K562 (cell line): Measurements from ENCODE around the gene FA2H. TPM values are rescaled to one million over a fixed set of nuclear protein-coding genes. Genes with fewer than 3 reads are reported as not detected.
A peak's percentile ranks its signal among the peaks of the same experiment; 100 is the strongest.

Experiments
- ATAC-seq: fragments of 200-7000 bp; cut with Tn5 transposase; 3 replicates; pipeline ENCODE4 v1.9.1; 2020; ENCODE audit warnings: moderate library complexity
- BruUV-seq: library from RNA; stranded (reverse); fragments of 400-500 nt; replicated peaks from 2 replicates; lab custom pipeline; 2021; lab: Mats Ljungman, UMichigan
- CTCF ChIA-PET: fragments of 300-600 bp; formaldehyde crosslinking; extraction: SDS; loops from one replicate; lab custom pipeline; 2021; ENCODE audit warnings: low intra/inter-chr PET ratio; lab: Yijun Ruan, JAX
- POLR2A ChIA-PET: fragments of 300-600, 350-650 bp; sonication (Branson Sonifier 250); formaldehyde crosslinking; extraction: SDS; loops from one replicate; lab custom pipeline; 2021; ENCODE audit warnings: antibody characterized with exemption, inconsistent platforms; lab: Yijun Ruan, JAX
- DNase-seq, 4 experiments: peaks; one replicate each; pipeline versions ENCODE4 v3.0.0 to v3.0.0-alpha.2; 2011 to 2018; ENCODE audit warnings: low spot score in 3 of 4, mixed read lengths in 3 of 4; ENCODE audit errors: extremely low read depth in 1 of 4
- FAIRE-seq: peaks from 2 replicates; lab custom pipeline; 2011; peaks lifted over from hg19 to GRCh38; lab: Jason Lieb, UNC
- H2AFZ ChIP-seq: 2 replicates; pipeline ENCODE4 v1.6.0; 2011; ENCODE audit warnings: low read depth, low read length, control low read depth, inconsistent platforms
- H3K27ac ChIP-seq: fragments of 200-600 bp; 3 replicates; pipeline ENCODE4 v1.8.0; 2011; ENCODE audit warnings: low read depth, mild to moderate bottlenecking, control low read depth, inconsistent platforms, low read length, moderate library complexity, mixed read lengths; ENCODE audit errors: extremely low read depth
- H3K27me3 ChIP-seq, 2 experiments: fragments of 300-600 bp in 1 of 2; 2 replicates in 1 of 2; 3 replicates in 1 of 2; pipeline versions ENCODE4 v1.6.0 to v1.8.0; 2011; ENCODE audit warnings: inconsistent platforms in 2 of 2, low read length in 2 of 2, mild to moderate bottlenecking in 1 of 2, mixed read lengths in 1 of 2, moderate library complexity in 1 of 2; ENCODE audit not compliant: control insufficient read depth in 2 of 2, insufficient read depth in 2 of 2
- H3K36me3 ChIP-seq: fragments of 300-600 bp; 3 replicates; pipeline ENCODE4 v1.8.0; 2011; ENCODE audit warnings: mild to moderate bottlenecking, low read length, inconsistent platforms; ENCODE audit not compliant: control insufficient read depth, insufficient read depth
- H3K4me1 ChIP-seq, 2 experiments: fragments of 200-600 bp in 1 of 2; replicated peaks in 1 of 2; 2 replicates in 1 of 2; 3 replicates in 1 of 2; pipeline versions ENCODE4 v1.5.1 to v1.8.0; 2011; ENCODE audit warnings: inconsistent platforms in 2 of 2, low read length in 2 of 2, mild to moderate bottlenecking in 1 of 2, mixed read lengths in 1 of 2, moderate library complexity in 1 of 2; ENCODE audit not compliant: control insufficient read depth in 2 of 2, insufficient read depth in 2 of 2
- H3K4me2 ChIP-seq: 2 replicates; pipeline ENCODE4 v1.6.1; 2011; ENCODE audit warnings: low read length, control low read depth, inconsistent platforms, mixed read lengths; ENCODE audit not compliant: insufficient read depth
- H3K4me3 ChIP-seq: fragments of 200-600 bp; sonication (generic), shearing (Covaris generic); 2 replicates; pipeline ENCODE4 v1.5.1; 2016; ENCODE audit warnings: control low read depth, inconsistent platforms
- H3K79me2 ChIP-seq: fragments of 200-600 bp; 3 replicates; pipeline ENCODE4 v1.8.0; 2011; ENCODE audit warnings: low read length, inconsistent platforms; ENCODE audit not compliant: control insufficient read depth, insufficient read depth
- H3K9ac ChIP-seq, 2 experiments: 2 replicates each; pipeline versions ENCODE4 v1.6.0 to v1.6.1; 2011; ENCODE audit warnings: low read depth in 2 of 2, low read length in 2 of 2, control low read depth in 1 of 2, inconsistent platforms in 1 of 2, mild to moderate bottlenecking in 1 of 2, mixed read lengths in 1 of 2; ENCODE audit not compliant: insufficient read depth in 1 of 2
- H3K9me1 ChIP-seq: one replicate; pipeline ENCODE4 v1.6.0; 2011; ENCODE audit warnings: inconsistent platforms, mild to moderate bottlenecking, low read length, moderate library complexity; ENCODE audit not compliant: control insufficient read depth, insufficient read depth
- H3K9me3 ChIP-seq: replicated peaks from 2 replicates; pipeline ENCODE4 v1.5.1; 2011; ENCODE audit warnings: low read depth, low read length, inconsistent platforms; ENCODE audit not compliant: control insufficient read depth, insufficient read depth
- H4K20me1 ChIP-seq: replicated peaks from 2 replicates; pipeline ENCODE4 v1.6.1; 2011; ENCODE audit warnings: low read length, inconsistent platforms, mixed read lengths; ENCODE audit not compliant: control insufficient read depth, insufficient read depth
- CBFB ChIP-seq: sonication (generic); formaldehyde crosslinking; IDR thresholded peaks from 2 replicates; pipeline ENCODE4 v1.4.0; 2020; ENCODE audit warnings: mild to moderate bottlenecking, missing genetic modification reagents
- CREM ChIP-seq: IDR thresholded peaks from 2 replicates; pipeline ENCODE4 v1.6.1; 2014; ENCODE audit warnings: antibody characterized with exemption, low read depth
- DPF2 ChIP-seq: fragments of 450-650 bp; IDR thresholded peaks from 2 replicates; pipeline ENCODE4 v1.6.1; 2016
- GATA2 ChIP-seq: sonication (generic); formaldehyde crosslinking; IDR thresholded peaks from 2 replicates; pipeline ENCODE4 v1.4.0; 2020; ENCODE audit warnings: mild to moderate bottlenecking, missing genetic modification reagents
- NBN ChIP-seq: fragments of 450-650 bp; IDR thresholded peaks from 2 replicates; pipeline ENCODE4 v1.6.1; 2016; ENCODE audit warnings: low read depth, mild to moderate bottlenecking
- NCOR1 ChIP-seq: fragments of 450-650 bp; IDR thresholded peaks from 2 replicates; pipeline ENCODE4 v1.6.1; 2016; ENCODE audit warnings: mild to moderate bottlenecking, moderate library complexity
- NFIC ChIP-seq: fragments of 450-650 bp; IDR thresholded peaks from 2 replicates; pipeline ENCODE4 v1.6.1; 2017; ENCODE audit warnings: mild to moderate bottlenecking, inconsistent platforms
- PCBP1 ChIP-seq: fragments of 200-400 bp; formaldehyde crosslinking; IDR thresholded peaks from 2 replicates; pipeline ENCODE4 v1.6.1; 2018; ENCODE audit warnings: mild to moderate bottlenecking, low read depth, low read length; ENCODE audit not compliant: poor library complexity, severe bottlenecking
- SAFB2 ChIP-seq: fragments of 200-400 bp; formaldehyde crosslinking; IDR thresholded peaks from 2 replicates; pipeline ENCODE4 v1.6.1; 2018; ENCODE audit warnings: borderline replicate concordance, low read length, low read depth, moderate library complexity; ENCODE audit not compliant: severe bottlenecking
- SIX5 ChIP-seq, 2 experiments: IDR thresholded peaks; 2 replicates each; pipeline ENCODE4 v1.6.1; 2011; ENCODE audit warnings: low read length in 2 of 2, borderline replicate concordance in 1 of 2, low read depth in 1 of 2, mild to moderate bottlenecking in 1 of 2, moderate library complexity in 1 of 2; ENCODE audit not compliant: insufficient read depth in 1 of 2
- TBP ChIP-seq: optimal IDR thresholded peaks from 2 replicates; pipeline ENCODE3; 2011; ENCODE audit warnings: low read depth, low read length, improper control_type of control experiment
- XRCC4 ChIP-seq: IDR thresholded peaks from one replicate; pipeline ENCODE4 v1.6.1; 2011; ENCODE audit not compliant: insufficient read depth, insufficient read length; ENCODE audit errors: extremely low read depth
- ZBTB1 ChIP-seq: sonication (generic); formaldehyde crosslinking; IDR thresholded peaks from 2 replicates; pipeline ENCODE4 v1.8.1; 2023; ENCODE audit warnings: missing genetic modification reagents, low read depth, mild to moderate bottlenecking, borderline replicate concordance
- ZNF3 ChIP-seq: fragments of 250-450 bp; sonication (Bioruptor Pico); IDR thresholded peaks from 2 replicates; pipeline ENCODE4 v1.5.0; 2021; ENCODE audit warnings: mild to moderate bottlenecking, moderate library complexity
- ZNF316 ChIP-seq: fragments of 450-650 bp; IDR thresholded peaks from 2 replicates; pipeline ENCODE4 v1.6.1; 2016
- WGBS: fragments of 100-300 bp; shearing (Covaris generic); methylation state at CpG from one replicate; pipeline ENCODE4 v1.1.6; 2016; ENCODE audit warnings: low coverage, mixed read lengths; ENCODE audit not compliant: insufficient coverage; ENCODE audit errors: missing lambda C conversion rate; 5-methylcytosine and 5-hydroxymethylcytosine counted together
- in situ Hi-C: fragments of 300-500 bp; cut with MboI; formaldehyde crosslinking; loops from 4 replicates; pipeline ENCODE4 v1.15.0; 2018; ENCODE audit warnings: inconsistent platforms, mixed read lengths
- intact Hi-C: fragments of 100-400 bp; cut with micrococcal nuclease; formaldehyde crosslinking; loops from 2 replicates; pipeline ENCODE4 v1.14.2; 2022
- polyA plus RNA-seq, 8 experiments: library from polyadenylated mRNA; depleted of rRNA in 4 of 8; stranded (reverse) in 5 of 8; unstranded in 3 of 8; fragments of >200 nt; fragmentation: Nextera tagmentation in 2 of 8; fragmentation: Illumina TruSeq in 1 of 8; extraction: Ambion mirVana in 2 of 8; extraction: Trizol in 1 of 8; gene quantifications; 2 replicates each; pipeline versions ENCODE4 v1.2.1 to v1.2.3, GENCODE V29; 2011 to 2014; ENCODE audit warnings: inconsistent platforms in 1 of 8, missing spikeins in 1 of 8
- total RNA-seq, 7 experiments: library from RNA; depleted of rRNA in 6 of 7; stranded (reverse); fragments of >200 nt in 6 of 7; fragmentation: Illumina TruSeq in 2 of 7; extraction: Trizol in 2 of 7; gene quantifications; 2 replicates each; pipeline versions ENCODE4 v1.2.1 to v1.2.3, GENCODE V29; 2011 to 2021; ENCODE audit warnings: low replicate concordance in 1 of 7
- TF ChIP-seq, protein P1 (sequence below): sonication (generic); formaldehyde crosslinking; IDR thresholded peaks from 2 replicates; pipeline ENCODE4 v1.8.1; 2023; ENCODE audit warnings: mild to moderate bottlenecking, missing genetic modification reagents
- TF ChIP-seq, protein P2 (sequence below), 2 experiments: fragments of 450-650 bp; IDR thresholded peaks; 2 replicates each; pipeline ENCODE4 v1.6.1; 2016
- TF ChIP-seq, protein P3 (sequence below), 2 experiments: IDR thresholded peaks in 1 of 2; conservative IDR thresholded peaks in 1 of 2; 2 replicates each; pipeline ENCODE4 v1.6.1; 2016; ENCODE audit warnings: low read depth in 2 of 2, mild to moderate bottlenecking in 1 of 2, missing compliant biosample characterization in 1 of 2, missing genetic modification characterization in 1 of 2, moderate library complexity in 1 of 2

The FA2H gene
- total and polyA plus RNA-seq, 9 of the 15 experiments (the other 6 are each of a cell fraction or from before 2014, with no cell fraction given) = not detected

DNA sequence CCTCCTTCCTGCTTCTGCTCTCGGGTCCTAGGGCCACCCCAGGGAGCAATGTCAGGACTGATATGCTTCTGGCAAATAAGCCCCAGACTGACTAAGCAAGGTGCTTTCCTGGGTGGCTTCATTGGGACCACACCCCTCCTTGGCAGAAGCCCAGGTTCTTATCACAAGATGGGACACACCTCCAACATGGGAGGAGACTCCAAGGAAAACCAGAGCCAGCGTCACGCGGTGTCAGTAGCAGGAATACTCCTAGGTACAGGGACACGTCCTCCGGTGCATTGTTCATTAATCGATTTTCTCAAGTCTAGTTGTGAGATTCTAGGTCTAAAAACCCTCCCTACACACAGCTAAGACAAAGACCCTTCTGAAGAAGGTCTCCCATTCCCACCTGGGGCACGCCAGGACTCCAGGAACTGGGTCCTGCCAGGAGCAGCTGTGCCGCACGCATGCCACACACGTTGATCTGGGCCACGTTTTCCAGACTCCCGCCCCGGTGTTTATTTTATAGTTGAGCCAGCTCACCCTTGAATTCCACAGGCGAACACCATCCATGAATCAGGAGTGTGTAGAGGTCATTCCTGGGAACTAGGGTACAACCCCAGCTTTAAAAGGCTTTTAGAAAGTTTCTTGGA, 30.8 kb downstream of the FA2H start:
- H3K4me1 ChIP-seq = peaks cover 9 to 26% of the 10 kb centered on the region in 2 experiments; a peak in 4 of 5 replicates
- CTCF ChIA-PET = no interaction called here
- TF ChIP-seq, protein P1, sequence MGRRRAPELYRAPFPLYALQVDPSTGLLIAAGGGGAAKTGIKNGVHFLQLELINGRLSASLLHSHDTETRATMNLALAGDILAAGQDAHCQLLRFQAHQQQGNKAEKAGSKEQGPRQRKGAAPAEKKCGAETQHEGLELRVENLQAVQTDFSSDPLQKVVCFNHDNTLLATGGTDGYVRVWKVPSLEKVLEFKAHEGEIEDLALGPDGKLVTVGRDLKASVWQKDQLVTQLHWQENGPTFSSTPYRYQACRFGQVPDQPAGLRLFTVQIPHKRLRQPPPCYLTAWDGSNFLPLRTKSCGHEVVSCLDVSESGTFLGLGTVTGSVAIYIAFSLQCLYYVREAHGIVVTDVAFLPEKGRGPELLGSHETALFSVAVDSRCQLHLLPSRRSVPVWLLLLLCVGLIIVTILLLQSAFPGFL = no peak
- no peak for TF ChIP-seq ZNF316
- no peak for TF ChIP-seq NBN
- TF ChIP-seq CREM = peak; percentile 68
- TF ChIP-seq, protein P2, sequence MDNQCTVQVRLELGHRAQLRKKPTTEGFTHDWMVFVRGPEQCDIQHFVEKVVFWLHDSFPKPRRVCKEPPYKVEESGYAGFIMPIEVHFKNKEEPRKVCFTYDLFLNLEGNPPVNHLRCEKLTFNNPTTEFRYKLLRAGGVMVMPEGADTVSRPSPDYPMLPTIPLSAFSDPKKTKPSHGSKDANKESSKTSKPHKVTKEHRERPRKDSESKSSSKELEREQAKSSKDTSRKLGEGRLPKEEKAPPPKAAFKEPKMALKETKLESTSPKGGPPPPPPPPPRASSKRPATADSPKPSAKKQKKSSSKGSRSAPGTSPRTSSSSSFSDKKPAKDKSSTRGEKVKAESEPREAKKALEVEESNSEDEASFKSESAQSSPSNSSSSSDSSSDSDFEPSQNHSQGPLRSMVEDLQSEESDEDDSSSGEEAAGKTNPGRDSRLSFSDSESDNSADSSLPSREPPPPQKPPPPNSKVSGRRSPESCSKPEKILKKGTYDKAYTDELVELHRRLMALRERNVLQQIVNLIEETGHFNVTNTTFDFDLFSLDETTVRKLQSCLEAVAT (IDR thresholded peaks at IDR 0.05) = no peak
- TF ChIP-seq ZBTB1 (CRISPR knock-in tag) = no peak
- peak; percentile 65 for TF ChIP-seq TBP
- no peak for TF ChIP-seq CBFB
- TF ChIP-seq XRCC4 = no peak
- TF ChIP-seq DPF2 = peak; percentile 65
- TF ChIP-seq SAFB2 = no peak
- no peak for TF ChIP-seq PCBP1
- no peak for TF ChIP-seq SIX5 (IDR thresholded peaks at IDR 0.05; ENCODE audit: borderline replicate concordance in 1 of 2, insufficient read depth in 1 of 2, low read depth in 1 of 2, low read length in 2 of 2)
- peak; percentile 93 for TF ChIP-seq NFIC
- TF ChIP-seq, protein P3, sequence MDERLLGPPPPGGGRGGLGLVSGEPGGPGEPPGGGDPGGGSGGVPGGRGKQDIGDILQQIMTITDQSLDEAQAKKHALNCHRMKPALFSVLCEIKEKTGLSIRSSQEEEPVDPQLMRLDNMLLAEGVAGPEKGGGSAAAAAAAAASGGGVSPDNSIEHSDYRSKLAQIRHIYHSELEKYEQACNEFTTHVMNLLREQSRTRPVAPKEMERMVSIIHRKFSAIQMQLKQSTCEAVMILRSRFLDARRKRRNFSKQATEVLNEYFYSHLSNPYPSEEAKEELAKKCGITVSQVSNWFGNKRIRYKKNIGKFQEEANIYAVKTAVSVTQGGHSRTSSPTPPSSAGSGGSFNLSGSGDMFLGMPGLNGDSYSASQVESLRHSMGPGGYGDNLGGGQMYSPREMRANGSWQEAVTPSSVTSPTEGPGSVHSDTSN (CRISPR knock-in tag; IDR thresholded peaks at IDR 0.05; ENCODE audit: low read depth) = no peak
- TF ChIP-seq, protein P3 (tag; conservative IDR thresholded peaks at IDR 0.05; ENCODE audit: low read depth) = no peak
- TF ChIP-seq ZNF3 (CRISPR knock-in tag) = no peak
- TF ChIP-seq NCOR1 = no peak
- no peak for TF ChIP-seq GATA2

More for the DNA sequence above, 30.8 kb downstream of the FA2H start:
- H3K9me1 ChIP-seq = no peaks in the 10 kb centered on the region
- no peaks in the 10 kb centered on the region for H3K36me3 ChIP-seq
- intact Hi-C loops (no loop called here), in situ Hi-C loops (no loop called here)
- DNase-seq (peak; percentile 86 to 91 (median 86)), ATAC-seq (peak; percentile 90), FAIRE-seq (peak; percentile 99)
- H2AFZ ChIP-seq = peak overlapping the region; percentile 85
- H4K20me1 ChIP-seq = peaks cover 5% of the 10 kb centered on the region; the same call in 1 of the 2 replicates
- 9% methylated on average over 15 of the region's 15 CpGs for WGBS
- no peaks in the 10 kb centered on the region for H3K9me3 ChIP-seq
- H3K27me3 ChIP-seq = peaks cover 12 to 42% of the 10 kb centered on the region in 2 experiments; a peak in 4 of 5 replicates
- H3K79me2 ChIP-seq = no peaks in the 10 kb centered on the region
- peak overlapping the region; percentile 9; the same call in 1 of the 2 replicates for H3K4me3 ChIP-seq
- POLR2A ChIA-PET = interaction anchor here (0.6 kb wide), 2 partner anchors 13 to 63 kb away, joined by 3 to 4 read pairs; no protein-coding TSS in a partner anchor
- H3K27ac ChIP-seq = no peak overlapping the region
- peak overlapping the region; percentile 73 for H3K4me2 ChIP-seq
- peak overlapping the region in 1 of 2 experiments; percentile 8; a peak in 2 of 4 replicates for H3K9ac ChIP-seq
- no TSS peak for BruUV-seq
